Smooth muscle cell (in vitro differentiated cells): ENCODE measurements around the gene CPA1. TPM values are rescaled to one million over a fixed set of nuclear protein-coding genes. Genes with fewer than 3 reads are reported as not detected.

ENCODE experiments used
- DNase-seq: peaks from one replicate; lab custom pipeline; 2025; ENCODE audit not compliant: unreplicated experiment; lab: John Stamatoyannopoulos, UW
- H2AFZ ChIP-seq: fragments of 200-600 bp; sonication (generic); 2 replicates; pipeline ENCODE4 v1.6.0; 2016; ENCODE audit warnings: antibody characterized with exemption, low read depth, mild to moderate bottlenecking
- H3F3A ChIP-seq: fragments of 200-600 bp; sonication (generic); 2 replicates; pipeline ENCODE4 v1.6.0; 2017; ENCODE audit warnings: antibody characterized with exemption, low read depth
- H3K27ac ChIP-seq: fragments of 200-600 bp; sonication (generic); 2 replicates; pipeline ENCODE4 v1.5.1; 2016; ENCODE audit warnings: low read depth, mild to moderate bottlenecking
- H3K27me3 ChIP-seq: fragments of 200-600 bp; sonication (generic); 2 replicates; pipeline ENCODE4 v1.6.1; 2016; ENCODE audit warnings: low read depth, mild to moderate bottlenecking
- H3K36me3 ChIP-seq: fragments of 200-600 bp; sonication (generic); 2 replicates; pipeline ENCODE4 v1.5.1; 2016; ENCODE audit warnings: low read depth
- H3K4me1 ChIP-seq: fragments of 200-600 bp; sonication (generic); 2 replicates; pipeline ENCODE4 v1.5.1; 2016; ENCODE audit warnings: low read depth
- H3K4me2 ChIP-seq: fragments of 200-600 bp; sonication (generic); 2 replicates; pipeline ENCODE4 v1.6.0; 2016; ENCODE audit warnings: mild to moderate bottlenecking
- H3K4me3 ChIP-seq: fragments of 200-600 bp; sonication (generic); 2 replicates; pipeline ENCODE4 v1.5.1; 2016; ENCODE audit warnings: mild to moderate bottlenecking
- H3K79me2 ChIP-seq: fragments of 200-600 bp; sonication (generic); 2 replicates; pipeline ENCODE4 v1.6.0; 2016; ENCODE audit warnings: low read depth, mild to moderate bottlenecking
- H3K9ac ChIP-seq: fragments of 200-600 bp; sonication (generic); 2 replicates; pipeline ENCODE4 v1.6.0; 2016; ENCODE audit warnings: low read depth
- H3K9me3 ChIP-seq: fragments of 200-600 bp; sonication (generic); replicated peaks from 2 replicates; pipeline ENCODE4 v1.5.1; 2016; ENCODE audit warnings: low read depth
- H4K20me1 ChIP-seq: fragments of 200-600 bp; sonication (generic); 2 replicates; pipeline ENCODE4 v1.6.0; 2016; ENCODE audit warnings: low read depth
- CTCF ChIP-seq: fragments of 200-600 bp; sonication (generic); IDR thresholded peaks from 2 replicates; pipeline ENCODE4 v1.5.1; 2017; ENCODE audit warnings: borderline replicate concordance, mild to moderate bottlenecking, antibody characterized with exemption; ENCODE audit not compliant: insufficient read depth, poor library complexity, severe bottlenecking
- WGBS: methylation state at CpG from one replicate; pipeline ENCODE4 v1.1.7; 2016; ENCODE audit warnings: low lambda C conversion rate; 5-methylcytosine and 5-hydroxymethylcytosine counted together
- polyA plus RNA-seq: library from polyadenylated mRNA; unstranded; fragments of >200 nt; fragmentation: Nextera tagmentation; extraction: Ambion mirVana; gene quantifications from 2 replicates; pipeline ENCODE4 v1.2.1, GENCODE V29; 2016
- total RNA-seq: library from RNA; depleted of rRNA; stranded (reverse); fragments of >200 nt; gene quantifications from 2 replicates; pipeline ENCODE4 v1.2.3, GENCODE V29; 2014

The CPA1 gene
- total and polyA plus RNA-seq, 2 experiments from 2014 or later = 0.90 to 3.8 TPM

DNA sequence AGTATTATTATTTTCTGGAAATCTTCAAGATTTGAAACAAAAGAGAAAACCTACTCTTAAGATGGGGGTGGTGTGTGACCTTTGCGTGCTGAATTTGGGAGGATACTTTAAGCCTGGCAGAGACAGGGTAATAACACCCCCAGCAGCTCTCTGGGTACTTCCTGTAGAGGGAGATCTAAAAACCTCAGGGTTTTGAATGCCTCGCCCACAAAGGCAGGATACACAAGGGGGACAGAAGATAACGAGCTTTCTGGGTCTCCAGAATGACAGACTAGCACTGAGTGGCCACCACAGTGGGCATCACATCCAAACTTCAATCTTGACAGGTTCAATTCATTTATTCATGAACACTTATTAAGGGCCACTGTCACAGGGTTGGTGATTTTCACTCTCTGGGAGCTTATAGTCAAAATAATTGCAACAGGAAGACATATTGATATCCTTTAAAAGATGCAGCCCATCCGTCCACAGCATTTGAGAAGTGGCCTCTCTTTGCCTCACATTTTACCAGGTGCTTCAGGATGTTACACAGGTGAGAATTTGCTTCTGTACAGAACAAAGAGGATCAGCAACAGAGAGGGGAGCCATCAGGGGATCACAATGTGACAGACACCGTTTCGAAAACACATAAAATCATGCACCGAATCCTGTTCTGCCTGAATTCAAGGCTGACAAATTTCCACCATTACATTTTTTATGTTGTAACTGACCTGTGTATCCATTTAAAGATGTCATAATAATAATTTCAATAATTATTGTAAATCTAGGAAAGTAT, 14.3 kb downstream of the CPA1 start:
- DNase-seq = no peak
- WGBS = 86% methylated on average over 7 of the region's 7 CpGs
- Histone ChIP-seq H3K4me3 (no peak overlapping the region), H3F3A (peaks cover 5% of the 10 kb centered on the region), H3K4me2 (no peak overlapping the region), H3K9ac (no peak overlapping the region), H3K36me3 (no peaks in the 10 kb centered on the region), H3K9me3 (no peaks in the 10 kb centered on the region), H2AFZ (no peak overlapping the region), H3K79me2 (no peaks in the 10 kb centered on the region), H3K27ac (no peak overlapping the region), H3K27me3 (no peaks in the 10 kb centered on the region), H4K20me1 (no peaks in the 10 kb centered on the region), H3K4me1 (peaks cover 17% of the 10 kb centered on the region)
- TF ChIP-seq CTCF = no peak

DNA sequence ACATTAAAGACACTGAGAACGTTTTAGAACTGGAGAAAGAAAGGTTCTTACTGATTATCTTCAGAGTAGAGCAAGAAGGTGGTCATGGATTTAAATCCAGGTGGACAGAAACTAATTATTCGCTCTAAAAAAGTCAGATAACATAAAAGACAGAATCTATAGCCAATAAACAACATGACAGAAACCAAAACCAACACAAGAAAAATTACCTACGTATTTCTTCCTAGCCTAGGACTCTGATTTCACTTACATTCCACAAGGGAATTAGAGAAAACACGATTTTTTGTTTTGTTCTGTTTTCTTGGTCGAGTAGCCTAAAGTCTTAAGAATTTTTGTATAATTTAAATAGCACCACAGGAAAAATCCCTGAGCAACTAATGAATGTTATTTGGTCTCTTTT, 15.1 kb downstream of the CPA1 start:
- H3K27ac ChIP-seq = no peak overlapping the region
- WGBS = 84% methylated on average over 5 of the region's 5 CpGs
- H3K9ac ChIP-seq = no peak overlapping the region
- H4K20me1 ChIP-seq = no peaks in the 10 kb centered on the region
- no peak overlapping the region for H3K4me2 ChIP-seq
- H2AFZ ChIP-seq = no peak overlapping the region
- peaks cover 17% of the 10 kb centered on the region for H3K4me1 ChIP-seq
- no peaks in the 10 kb centered on the region for H3K9me3 ChIP-seq
- no peak for DNase-seq
- H3F3A ChIP-seq = peaks cover 10% of the 10 kb centered on the region
- H3K79me2 ChIP-seq = no peaks in the 10 kb centered on the region
- no peaks in the 10 kb centered on the region for H3K27me3 ChIP-seq
- H3K4me3 ChIP-seq = no peak overlapping the region
- no peaks in the 10 kb centered on the region for H3K36me3 ChIP-seq
- TF ChIP-seq CTCF = no peak

GRCh38 chr7:130396109-130396508, 15.8 kb downstream of the CPA1 start:
- Histone ChIP-seq H3K4me3 (no peak overlapping the region), H3K4me1 (peaks cover 17% of the 10 kb centered on the region), H3K27me3 (no peaks in the 10 kb centered on the region), H4K20me1 (no peaks in the 10 kb centered on the region), H3K9me3 (no peaks in the 10 kb centered on the region), H3K27ac (no peak overlapping the region), H3K9ac (no peak overlapping the region), H3K79me2 (no peaks in the 10 kb centered on the region), H3F3A (peaks cover 10% of the 10 kb centered on the region), H2AFZ (no peak overlapping the region), H3K36me3 (no peaks in the 10 kb centered on the region), H3K4me2 (no peak overlapping the region)
- WGBS = 85% methylated on average over 3 of the region's 3 CpGs
- no peak for DNase-seq
- no peak for TF ChIP-seq CTCF
